D721Med (cell line): ENCODE results near the gene ANKRD39.

Experiments used
- DNase-seq: peaks from one replicate; pipeline ENCODE4 v3.0.0; 2011; ENCODE audit warnings: low spot score; ENCODE audit not compliant: insufficient read length
- FAIRE-seq: peaks from 2 replicates; lab custom pipeline; 2011; peaks lifted over from hg19 to GRCh38; lab: Jason Lieb, UNC
- TF ChIP-seq, protein P1 (sequence below): IDR thresholded peaks from 2 replicates; pipeline ENCODE4 v1.5.1; 2012; ENCODE audit warnings: mild to moderate bottlenecking, control low read depth; ENCODE audit not compliant: insufficient read depth; ENCODE audit errors: missing control alignments

Gene ANKRD39

DNA sequence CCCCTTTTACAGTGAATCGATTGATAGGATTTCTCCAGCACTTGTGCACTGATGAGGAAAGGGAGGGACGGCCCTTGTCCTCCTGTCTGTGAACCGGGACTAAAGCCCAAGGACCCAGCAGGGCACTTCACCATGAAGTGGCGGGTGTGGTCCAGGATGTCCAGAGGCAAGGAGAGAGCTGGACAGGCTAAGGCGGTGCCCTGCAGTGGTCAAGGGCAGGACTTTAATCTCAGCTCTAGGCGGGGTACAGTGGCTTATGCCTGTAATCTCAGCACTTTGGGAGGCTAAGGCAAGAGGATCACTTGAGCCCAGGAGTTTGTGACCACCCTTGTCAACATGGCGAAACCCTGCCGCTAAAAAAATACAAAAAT, 40.3 kb upstream of the ANKRD39 start:
- DNase-seq (no peak), FAIRE-seq (no peak)
- TF ChIP-seq, protein P1, sequence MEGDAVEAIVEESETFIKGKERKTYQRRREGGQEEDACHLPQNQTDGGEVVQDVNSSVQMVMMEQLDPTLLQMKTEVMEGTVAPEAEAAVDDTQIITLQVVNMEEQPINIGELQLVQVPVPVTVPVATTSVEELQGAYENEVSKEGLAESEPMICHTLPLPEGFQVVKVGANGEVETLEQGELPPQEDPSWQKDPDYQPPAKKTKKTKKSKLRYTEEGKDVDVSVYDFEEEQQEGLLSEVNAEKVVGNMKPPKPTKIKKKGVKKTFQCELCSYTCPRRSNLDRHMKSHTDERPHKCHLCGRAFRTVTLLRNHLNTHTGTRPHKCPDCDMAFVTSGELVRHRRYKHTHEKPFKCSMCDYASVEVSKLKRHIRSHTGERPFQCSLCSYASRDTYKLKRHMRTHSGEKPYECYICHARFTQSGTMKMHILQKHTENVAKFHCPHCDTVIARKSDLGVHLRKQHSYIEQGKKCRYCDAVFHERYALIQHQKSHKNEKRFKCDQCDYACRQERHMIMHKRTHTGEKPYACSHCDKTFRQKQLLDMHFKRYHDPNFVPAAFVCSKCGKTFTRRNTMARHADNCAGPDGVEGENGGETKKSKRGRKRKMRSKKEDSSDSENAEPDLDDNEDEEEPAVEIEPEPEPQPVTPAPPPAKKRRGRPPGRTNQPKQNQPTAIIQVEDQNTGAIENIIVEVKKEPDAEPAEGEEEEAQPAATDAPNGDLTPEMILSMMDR: no peak

DNA sequence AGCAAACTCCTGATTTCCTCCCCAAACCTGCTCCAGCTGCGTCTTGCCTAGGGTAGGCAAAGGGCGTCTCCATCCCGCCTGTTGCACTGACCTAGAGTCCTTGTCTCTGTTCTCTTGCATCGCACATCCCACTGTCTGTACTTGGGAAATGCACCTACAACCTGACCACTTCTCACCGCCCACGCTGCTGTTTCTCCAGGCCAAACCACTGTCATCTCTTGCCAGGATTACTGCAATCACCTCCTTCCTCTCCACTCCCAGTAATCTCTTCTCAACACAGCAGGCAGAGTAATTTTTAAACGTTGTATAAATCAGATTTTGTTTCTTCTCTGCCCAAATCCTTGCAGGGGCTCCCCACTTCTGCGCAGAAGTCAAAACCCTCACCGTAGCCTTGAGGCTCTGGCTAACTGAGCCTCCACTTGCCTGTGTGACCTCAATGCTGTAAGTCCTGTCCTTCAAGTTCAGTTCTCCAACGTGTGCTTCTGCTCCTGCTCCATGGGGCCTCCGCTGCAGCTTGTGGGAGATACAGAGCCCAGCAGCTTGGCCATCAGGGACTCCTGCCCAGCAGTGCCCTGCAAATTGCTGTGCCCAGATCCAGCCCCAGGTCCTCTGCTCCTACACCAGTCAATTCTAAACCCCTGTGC, 39.8 kb upstream of the ANKRD39 start:
- no peak for FAIRE-seq
- DNase-seq: no peak
- TF ChIP-seq, protein P1: no peak

DNA sequence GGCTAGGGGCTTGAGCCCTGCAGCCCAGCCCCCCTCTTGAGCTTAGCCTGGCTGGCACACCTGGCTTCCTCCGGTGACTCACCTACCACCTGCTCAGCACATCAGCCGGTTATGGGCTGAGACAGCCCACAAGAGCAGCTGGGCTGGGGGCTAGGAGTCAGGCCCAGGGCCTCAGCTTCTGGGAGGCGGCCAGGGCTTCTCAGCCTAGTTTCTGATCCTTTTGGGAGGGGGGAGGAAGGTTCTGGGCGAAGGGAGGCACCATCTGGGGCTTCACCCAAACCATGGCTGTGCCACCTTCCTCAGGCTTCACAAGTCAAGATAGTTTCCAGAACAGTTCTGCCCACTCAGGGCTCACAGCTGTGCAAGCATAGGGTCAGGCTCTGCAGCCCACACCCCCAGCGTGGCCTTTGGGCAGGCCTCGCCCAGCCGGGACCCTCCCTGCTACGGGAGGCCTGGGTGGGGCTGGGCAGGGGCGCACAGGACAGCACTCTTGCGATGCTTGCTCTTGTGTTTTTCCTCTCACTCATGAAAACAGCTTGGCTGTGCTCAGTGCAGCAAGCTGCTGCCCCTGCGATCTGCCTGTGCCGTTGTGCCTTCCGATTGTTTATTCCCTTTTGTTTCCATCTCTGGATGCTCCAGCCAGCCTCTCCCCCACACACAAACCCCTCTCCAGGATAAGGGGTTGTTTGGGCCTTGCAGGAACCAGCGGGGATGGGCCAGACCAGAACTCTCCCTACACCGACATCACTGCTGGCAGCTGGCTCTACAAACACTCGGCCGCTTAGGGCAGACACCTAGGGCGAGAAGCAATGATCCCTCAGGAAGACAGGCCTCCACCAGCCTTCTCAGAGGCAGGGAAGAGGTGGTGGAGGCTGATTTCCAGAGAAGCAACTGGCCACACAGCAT, 38.2 kb upstream of the ANKRD39 start:
- DNase-seq: no peak
- TF ChIP-seq, protein P1: no peak
- FAIRE-seq: no peak

DNA sequence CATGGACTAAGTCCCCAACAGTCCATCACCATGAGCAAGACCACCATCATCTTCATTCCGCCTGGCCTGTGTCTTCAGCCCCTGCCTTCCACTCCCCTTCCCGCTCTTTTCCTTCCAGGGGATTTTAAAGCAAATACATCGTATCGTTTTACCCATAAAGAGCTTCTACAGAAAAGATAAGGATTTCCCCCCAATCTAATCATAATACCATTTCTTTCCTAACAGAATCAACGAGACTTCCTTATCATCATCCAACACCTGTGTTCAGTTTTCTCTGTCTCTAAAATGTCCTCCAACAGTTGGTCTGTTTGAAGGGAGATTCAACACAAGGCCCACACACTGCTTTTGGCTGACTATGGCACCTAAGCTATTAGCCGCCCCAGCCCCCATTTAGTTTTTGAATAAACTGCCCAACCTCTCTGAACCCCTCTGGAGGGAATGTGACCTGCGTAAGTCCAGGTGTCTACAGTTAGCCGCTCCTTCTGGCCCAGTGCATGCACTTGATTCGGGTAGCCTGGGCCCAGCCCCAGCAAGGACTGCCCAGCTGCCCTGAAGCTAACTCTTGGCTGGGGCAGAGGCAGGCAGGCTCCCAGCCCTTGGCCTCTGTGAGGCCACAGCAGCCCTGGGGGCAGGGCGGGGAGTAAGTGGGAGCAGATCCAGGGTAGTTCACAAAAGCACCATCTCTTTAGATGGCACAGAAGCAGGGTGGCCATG, 37.4 kb upstream of the ANKRD39 start:
- no peak for FAIRE-seq
- TF ChIP-seq, protein P1: no peak
- DNase-seq: no peak

DNA sequence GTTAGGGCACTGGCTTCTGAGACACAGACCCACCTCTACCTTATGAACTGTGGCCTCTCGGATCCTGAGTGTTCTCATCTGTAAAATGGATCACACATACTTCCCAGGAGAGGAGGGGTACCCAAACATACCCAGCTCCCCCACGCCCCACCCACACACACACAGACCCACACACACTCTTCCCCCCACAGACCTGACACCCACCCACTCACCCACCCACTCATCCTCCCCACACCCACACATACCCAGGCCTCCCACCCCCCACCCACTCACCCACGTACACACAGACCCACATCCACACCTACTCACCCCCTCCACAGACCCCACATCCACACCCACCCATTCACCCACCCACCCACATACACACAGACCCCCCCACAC, 36.3 kb upstream of the ANKRD39 start:
- no peak for DNase-seq
- FAIRE-seq: no peak
- TF ChIP-seq, protein P1: no peak

DNA sequence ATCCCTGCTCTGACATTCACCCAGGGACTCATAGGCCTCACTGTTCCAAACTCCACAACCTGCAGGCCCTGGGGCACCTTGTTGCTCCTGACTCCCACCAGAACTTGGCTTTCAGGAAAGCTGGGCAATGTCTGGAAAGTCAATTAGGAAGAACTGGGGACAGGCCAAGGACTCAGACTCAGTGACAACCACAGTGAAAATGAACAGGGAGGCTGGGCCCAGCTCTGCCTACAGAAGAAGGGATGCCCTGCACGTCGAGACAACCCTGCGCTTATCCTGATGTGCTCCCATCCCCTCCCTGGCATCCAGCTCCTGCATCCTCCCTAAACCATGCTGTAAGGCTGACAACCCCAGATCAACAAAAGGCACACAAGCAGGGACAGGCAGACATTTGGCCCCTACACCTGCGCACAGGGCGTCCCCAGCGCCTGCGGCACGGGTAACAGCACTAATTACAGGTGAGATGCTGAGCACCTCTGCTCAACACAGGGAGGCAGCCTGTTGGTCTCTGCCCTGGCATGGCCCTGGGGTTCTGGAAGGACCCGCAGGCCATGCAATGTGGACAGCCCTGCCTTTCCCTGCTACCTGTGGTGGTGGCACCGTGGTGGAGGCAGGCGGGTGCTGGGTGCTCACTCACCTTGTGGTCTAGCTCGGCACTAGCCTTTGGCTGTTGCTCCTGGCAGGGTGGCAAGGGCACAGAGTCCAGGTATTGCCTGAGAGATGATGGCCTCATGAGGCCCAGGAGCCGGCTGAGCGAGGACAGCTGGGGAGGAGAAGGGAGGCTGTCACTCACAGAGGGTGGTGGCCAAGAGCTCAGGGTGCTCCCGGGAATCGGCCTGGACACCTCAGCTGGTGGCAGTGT, 35.7 kb upstream of the ANKRD39 start:
- no peak for DNase-seq
- FAIRE-seq: no peak
- TF ChIP-seq, protein P1: no peak
